ENCODE results near the gene PTPRH. TPM values are rescaled to one million over a fixed set of nuclear protein-coding genes. Genes with fewer than 3 reads are reported as not detected.

PTPRH gene
- polyA plus RNA-seq, 1 donor from 2014 or later = 0.54 TPM

DNA sequence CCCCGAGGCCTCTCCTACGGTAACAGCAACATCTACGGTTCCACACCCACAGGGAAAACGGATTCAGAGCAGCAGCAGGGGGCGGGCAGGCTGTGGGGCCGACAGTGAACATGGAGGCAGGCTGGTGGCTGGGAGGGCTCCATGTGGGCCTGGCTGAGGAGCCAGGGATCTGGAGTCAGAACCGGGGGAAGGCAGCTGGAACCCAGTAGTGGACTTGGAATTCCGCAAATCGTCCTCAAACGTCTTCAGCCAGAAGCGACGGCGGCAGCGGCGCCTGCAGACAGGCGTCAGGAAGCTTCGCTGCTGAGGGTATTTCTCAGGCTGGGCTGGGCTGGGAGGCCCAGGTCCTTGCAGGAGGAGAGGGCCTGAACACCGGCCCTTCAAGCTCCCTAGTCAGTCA lies 17.5 kb upstream of the PTPRH start:
- Histone ChIP-seq H3K27me3 (ENCODE audit: insufficient read depth, low read depth, low read length) (no peaks in the 10 kb centered on the region), H3F3A (ENCODE audit: insufficient read depth, low read length, poor library complexity, severe bottlenecking) (no peaks in the 10 kb centered on the region), H3K9me3 (ENCODE audit: low read length) (no peaks in the 10 kb centered on the region), H3K4me2 (ENCODE audit: low read length) (no peak overlapping the region), H3K9ac (ENCODE audit: low read length) (no peak overlapping the region), H3K79me2 (replicated peaks; ENCODE audit: insufficient read depth, low read length) (no peaks in the 10 kb centered on the region), H3K4me3 (ENCODE audit: low read length) (no peak overlapping the region), H3K36me3 (ENCODE audit: insufficient read depth, low read length) (no peaks in the 10 kb centered on the region), H4K20me1 (ENCODE audit: insufficient read depth) (no peaks in the 10 kb centered on the region), H3K9me2 (ENCODE audit: insufficient read depth, low read length) (no peaks in the 10 kb centered on the region), H2AFZ (ENCODE audit: low read depth, low read length) (no peak overlapping the region), H3K27ac (ENCODE audit: low read length) (no peak overlapping the region)
- TF ChIP-seq MXI1 (conservative IDR thresholded peaks at IDR 0.05; ENCODE audit: poor library complexity, severe bottlenecking) = no peak
- TF ChIP-seq POLR2AphosphoS5 (IDR thresholded peaks at IDR 0.05) = no peak

DNA sequence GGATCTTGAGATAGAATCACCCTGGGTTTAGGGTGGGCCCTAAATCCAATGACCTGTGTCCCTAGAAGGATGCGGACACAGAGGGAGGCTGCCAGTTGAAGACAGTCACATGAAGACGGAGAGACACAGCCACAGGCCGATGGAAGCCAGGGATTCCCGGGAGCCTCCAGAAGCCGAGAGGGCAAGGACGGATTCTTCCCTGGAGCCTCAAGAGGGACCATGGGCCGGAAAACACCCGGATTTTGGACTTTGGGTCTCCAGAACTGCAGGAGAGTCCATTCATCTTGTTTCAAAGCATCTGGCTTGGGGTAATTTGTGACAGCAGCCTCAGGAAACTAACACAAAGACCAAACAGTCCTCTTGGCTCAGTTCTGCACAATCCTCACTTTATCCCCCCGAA lies 17.0 kb upstream of the PTPRH start:
- H3K4me3 ChIP-seq (ENCODE audit: low read length) = no peak overlapping the region
- TF ChIP-seq POLR2AphosphoS5 (IDR thresholded peaks at IDR 0.05) = no peak
- TF ChIP-seq, protein P1, sequence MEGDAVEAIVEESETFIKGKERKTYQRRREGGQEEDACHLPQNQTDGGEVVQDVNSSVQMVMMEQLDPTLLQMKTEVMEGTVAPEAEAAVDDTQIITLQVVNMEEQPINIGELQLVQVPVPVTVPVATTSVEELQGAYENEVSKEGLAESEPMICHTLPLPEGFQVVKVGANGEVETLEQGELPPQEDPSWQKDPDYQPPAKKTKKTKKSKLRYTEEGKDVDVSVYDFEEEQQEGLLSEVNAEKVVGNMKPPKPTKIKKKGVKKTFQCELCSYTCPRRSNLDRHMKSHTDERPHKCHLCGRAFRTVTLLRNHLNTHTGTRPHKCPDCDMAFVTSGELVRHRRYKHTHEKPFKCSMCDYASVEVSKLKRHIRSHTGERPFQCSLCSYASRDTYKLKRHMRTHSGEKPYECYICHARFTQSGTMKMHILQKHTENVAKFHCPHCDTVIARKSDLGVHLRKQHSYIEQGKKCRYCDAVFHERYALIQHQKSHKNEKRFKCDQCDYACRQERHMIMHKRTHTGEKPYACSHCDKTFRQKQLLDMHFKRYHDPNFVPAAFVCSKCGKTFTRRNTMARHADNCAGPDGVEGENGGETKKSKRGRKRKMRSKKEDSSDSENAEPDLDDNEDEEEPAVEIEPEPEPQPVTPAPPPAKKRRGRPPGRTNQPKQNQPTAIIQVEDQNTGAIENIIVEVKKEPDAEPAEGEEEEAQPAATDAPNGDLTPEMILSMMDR (IDR thresholded peaks at IDR 0.05; ENCODE audit: poor library complexity, severe bottlenecking) = no peak
- TF ChIP-seq EP300 (conservative IDR thresholded peaks at IDR 0.05; ENCODE audit: poor library complexity, severe bottlenecking) = no peak
- TF ChIP-seq SMC3 (conservative IDR thresholded peaks at IDR 0.05; ENCODE audit: poor library complexity) = no peak
- TF ChIP-seq MXI1 (conservative IDR thresholded peaks at IDR 0.05; ENCODE audit: poor library complexity, severe bottlenecking) = no peak
- TF ChIP-seq, protein P2, sequence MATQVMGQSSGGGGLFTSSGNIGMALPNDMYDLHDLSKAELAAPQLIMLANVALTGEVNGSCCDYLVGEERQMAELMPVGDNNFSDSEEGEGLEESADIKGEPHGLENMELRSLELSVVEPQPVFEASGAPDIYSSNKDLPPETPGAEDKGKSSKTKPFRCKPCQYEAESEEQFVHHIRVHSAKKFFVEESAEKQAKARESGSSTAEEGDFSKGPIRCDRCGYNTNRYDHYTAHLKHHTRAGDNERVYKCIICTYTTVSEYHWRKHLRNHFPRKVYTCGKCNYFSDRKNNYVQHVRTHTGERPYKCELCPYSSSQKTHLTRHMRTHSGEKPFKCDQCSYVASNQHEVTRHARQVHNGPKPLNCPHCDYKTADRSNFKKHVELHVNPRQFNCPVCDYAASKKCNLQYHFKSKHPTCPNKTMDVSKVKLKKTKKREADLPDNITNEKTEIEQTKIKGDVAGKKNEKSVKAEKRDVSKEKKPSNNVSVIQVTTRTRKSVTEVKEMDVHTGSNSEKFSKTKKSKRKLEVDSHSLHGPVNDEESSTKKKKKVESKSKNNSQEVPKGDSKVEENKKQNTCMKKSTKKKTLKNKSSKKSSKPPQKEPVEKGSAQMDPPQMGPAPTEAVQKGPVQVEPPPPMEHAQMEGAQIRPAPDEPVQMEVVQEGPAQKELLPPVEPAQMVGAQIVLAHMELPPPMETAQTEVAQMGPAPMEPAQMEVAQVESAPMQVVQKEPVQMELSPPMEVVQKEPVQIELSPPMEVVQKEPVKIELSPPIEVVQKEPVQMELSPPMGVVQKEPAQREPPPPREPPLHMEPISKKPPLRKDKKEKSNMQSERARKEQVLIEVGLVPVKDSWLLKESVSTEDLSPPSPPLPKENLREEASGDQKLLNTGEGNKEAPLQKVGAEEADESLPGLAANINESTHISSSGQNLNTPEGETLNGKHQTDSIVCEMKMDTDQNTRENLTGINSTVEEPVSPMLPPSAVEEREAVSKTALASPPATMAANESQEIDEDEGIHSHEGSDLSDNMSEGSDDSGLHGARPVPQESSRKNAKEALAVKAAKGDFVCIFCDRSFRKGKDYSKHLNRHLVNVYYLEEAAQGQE (IDR thresholded peaks at IDR 0.05; ENCODE audit: borderline replicate concordance) = no peak
- TF ChIP-seq EZH2 (IDR thresholded peaks at IDR 0.05; ENCODE audit: borderline replicate concordance, insufficient read depth, low read length, poor library complexity, severe bottlenecking) = no peak
- no peak for TF ChIP-seq RAD21 (conservative IDR thresholded peaks at IDR 0.05)
- no peak for TF ChIP-seq TAF1 (IDR thresholded peaks at IDR 0.05; ENCODE audit: low read depth)
- no peak overlapping the region for H2AFZ ChIP-seq (ENCODE audit: low read depth, low read length)
- H3K9me3 ChIP-seq (ENCODE audit: low read length) = no peaks in the 10 kb centered on the region
- no peak overlapping the region for H3K4me2 ChIP-seq (ENCODE audit: low read length)
- H3K9me2 ChIP-seq (ENCODE audit: insufficient read depth, low read length) = no peaks in the 10 kb centered on the region
- no peak overlapping the region for H3K9ac ChIP-seq (ENCODE audit: low read length)
- no peak overlapping the region for H3K27ac ChIP-seq (ENCODE audit: low read length)
- H3K27me3 ChIP-seq (ENCODE audit: insufficient read depth, low read depth, low read length) = no peaks in the 10 kb centered on the region
- no peaks in the 10 kb centered on the region for H3K36me3 ChIP-seq (ENCODE audit: insufficient read depth, low read length)
- H3K79me2 ChIP-seq (replicated peaks; ENCODE audit: insufficient read depth, low read length) = no peaks in the 10 kb centered on the region
- no peaks in the 10 kb centered on the region for H3F3A ChIP-seq (ENCODE audit: insufficient read depth, low read length, poor library complexity, severe bottlenecking)
- H4K20me1 ChIP-seq (ENCODE audit: insufficient read depth) = no peaks in the 10 kb centered on the region

All from neural cell (in vitro differentiated cells).